HG03066 (cell line): ENCODE results near the gene SAGE1.
"Not testable (repeated sequence)": the region's sequence is repeated elsewhere in the genome, so short reads cannot be mapped to it uniquely, and the experiment has no call there.

ENCODE experiments used
- ATAC-seq: cut with Tn5 transposase; IDR thresholded peaks from one replicate; pipeline ENCODE4 v1.9.1; 2021; ENCODE audit warnings: low read depth; ENCODE audit not compliant: unreplicated experiment

SAGE1 gene

GRCh38 chrX:135893294-135893817 is at the start of gene SAGE1, which contains the start of gene CT45A10:
TSS of gene SAGE1 (plus strand) at chrX:135893716. CDS start at chrX:135896243, 2,527 bp downstream.
TSS of gene CT45A10 (minus strand) at chrX:135893444. CDS start at chrX:135885344, 8,100 bp downstream.
- ATAC-seq, result no peak

GRCh38 chrX:135854438-135854837 is 39.1 kb upstream of the SAGE1 start, which contains the start of gene CT45A8:
TSS of gene CT45A8 (minus strand) at chrX:135854538. CDS start at chrX:135850783, 3,755 bp downstream.
- ATAC-seq, result not testable (repeated sequence)

- not testable (repeated sequence) for ATAC-seq
Observed at GRCh38 chrX:135871712-135872111, 21.8 kb upstream of the SAGE1 start, which contains the start of gene CT45A9. TSS of gene CT45A9 (minus strand) at chrX:135871812. CDS start at chrX:135868061, 3,751 bp downstream.

GRCh38 chrX:135882741-135883140 is 10.8 kb upstream of the SAGE1 start:
- not testable (repeated sequence) for ATAC-seq

- ATAC-seq, result not testable (repeated sequence)
Observed at GRCh38 chrX:135888230-135888629, 5.3 kb upstream of the SAGE1 start.

GRCh38 chrX:135888976-135889375 is 4.5 kb upstream of the SAGE1 start:
- ATAC-seq, result not testable (repeated sequence)

GRCh38 chrX:135890087-135890585 is 3.4 kb upstream of the SAGE1 start:
- ATAC-seq, result no peak

GRCh38 chrX:135892781-135893180 is 735 bp upstream of the SAGE1 start:
- ATAC-seq, result no peak

GRCh38 chrX:135910251-135910650 is 16.7 kb downstream of the SAGE1 start:
- no peak for ATAC-seq

GRCh38 chrX:135914404-135914803 is 20.9 kb downstream of the SAGE1 start:
- no peak for ATAC-seq

GRCh38 chrX:135920516-135920915 is 27.0 kb downstream of the SAGE1 start:
- ATAC-seq, result not testable (repeated sequence)

- no peak for ATAC-seq
Observed at GRCh38 chrX:135923353-135923752, 29.8 kb downstream of the SAGE1 start.

- ATAC-seq, result no peak
Observed at GRCh38 chrX:135927897-135928296, 34.4 kb downstream of the SAGE1 start.

- no peak for ATAC-seq
Observed at GRCh38 chrX:135931644-135932487, 38.4 kb downstream of the SAGE1 start.

GRCh38 chrX:135944486-135944885 is 51.0 kb downstream of the SAGE1 start:
- ATAC-seq, result no peak

- no peak for ATAC-seq
Observed at GRCh38 chrX:135951291-135951690, 57.8 kb downstream of the SAGE1 start.
